CD4-positive, CD25-positive, alpha-beta regulatory T cell (primary cell): ENCODE measurements around the gene GRIK4. TPM values are rescaled to one million over a fixed set of nuclear protein-coding genes. Genes with fewer than 3 reads are reported as not detected.
"Not testable (repeated sequence)": the region's sequence is repeated elsewhere in the genome, so short reads cannot be mapped to it uniquely, and the experiment has no call there.

ENCODE experiments used
- ATAC-seq, 2 donors: fragments of 150-1000 bp; cut with Tn5 transposase; one replicate each; pipeline ENCODE4 v1.10.0; 2021; ENCODE audit warnings: low read depth in 2 of 2, moderate number of reproducible peaks in 2 of 2, moderate library complexity in 1 of 2
- DNase-seq, 3 donors: peaks; one replicate each; pipeline versions ENCODE4 v3.0.0 to v3.0.0-alpha.2; 2012 to 2022; ENCODE audit warnings: mixed read lengths in 1 of 3
- H3K27ac ChIP-seq: one replicate; pipeline ENCODE4 v1.7.0; 2013; ENCODE audit warnings: mild to moderate bottlenecking, low read length; ENCODE audit not compliant: insufficient read depth, poor library complexity, severe bottlenecking
- H3K27me3 ChIP-seq: one replicate; pipeline ENCODE4 v1.7.0; 2013; ENCODE audit warnings: low read length; ENCODE audit not compliant: control insufficient read depth, insufficient read depth
- H3K36me3 ChIP-seq: one replicate; pipeline ENCODE4 v1.7.0; 2013; ENCODE audit warnings: mild to moderate bottlenecking, low read length, moderate library complexity; ENCODE audit not compliant: control insufficient read depth, insufficient read depth
- H3K4me1 ChIP-seq: 2 replicates; pipeline ENCODE4 v1.7.0; 2013; ENCODE audit warnings: mild to moderate bottlenecking, low read length; ENCODE audit not compliant: insufficient read depth, control insufficient read depth, poor library complexity, severe bottlenecking
- H3K4me3 ChIP-seq: one replicate; pipeline ENCODE4 v1.7.0; 2013; ENCODE audit warnings: low read depth, mild to moderate bottlenecking, low read length, moderate library complexity
- H3K9me3 ChIP-seq, 2 experiments: 1 replicate in 1 of 2; 2 replicates in 1 of 2; pipeline ENCODE4 v1.7.0; 2013; ENCODE audit warnings: low read length in 2 of 2, mild to moderate bottlenecking in 1 of 2, moderate library complexity in 1 of 2; ENCODE audit not compliant: control insufficient read depth in 2 of 2
- H3K27ac Mint-ChIP-seq, 3 donors: one replicate each; pipeline ENCODE4 v1.8.0; 2020 to 2022; ENCODE audit warnings: mild to moderate bottlenecking in 3 of 3, mixed read lengths in 3 of 3, moderate library complexity in 2 of 3
- H3K27me3 Mint-ChIP-seq: one replicate; pipeline ENCODE4 v1.8.0; 2022; ENCODE audit warnings: mild to moderate bottlenecking, mixed read lengths
- H3K36me3 Mint-ChIP-seq: one replicate; pipeline ENCODE4 v1.8.0; 2020; ENCODE audit warnings: mixed read lengths
- H3K4me1 Mint-ChIP-seq, 4 donors: one replicate each; pipeline ENCODE4 v1.8.0; 2020 to 2022; ENCODE audit warnings: mixed read lengths in 4 of 4, mild to moderate bottlenecking in 1 of 4
- H3K4me3 Mint-ChIP-seq, 4 donors: one replicate each; pipeline ENCODE4 v1.8.0; 2020 to 2022; ENCODE audit warnings: mild to moderate bottlenecking in 4 of 4, mixed read lengths in 4 of 4, moderate library complexity in 3 of 4
- H3K9me3 Mint-ChIP-seq, 7 donors: one replicate each; pipeline ENCODE4 v1.8.0; 2020 to 2022; ENCODE audit warnings: mixed read lengths in 7 of 7, mild to moderate bottlenecking in 3 of 7, moderate library complexity in 2 of 7
- polyA plus RNA-seq, 4 donors: library from polyadenylated mRNA; unstranded; fragments of 300-500 nt; fragmentation: Illumina TruSeq; gene quantifications; one replicate each; pipeline ENCODE4 v1.2.3, GENCODE V29; 2021
- total RNA-seq: library from RNA; stranded (reverse); gene quantifications from one replicate; pipeline ENCODE4 v1.2.3, GENCODE V29; 2022

GRIK4 gene
- total and polyA plus RNA-seq, 5 donors from 2014 or later = not detected

DNA sequence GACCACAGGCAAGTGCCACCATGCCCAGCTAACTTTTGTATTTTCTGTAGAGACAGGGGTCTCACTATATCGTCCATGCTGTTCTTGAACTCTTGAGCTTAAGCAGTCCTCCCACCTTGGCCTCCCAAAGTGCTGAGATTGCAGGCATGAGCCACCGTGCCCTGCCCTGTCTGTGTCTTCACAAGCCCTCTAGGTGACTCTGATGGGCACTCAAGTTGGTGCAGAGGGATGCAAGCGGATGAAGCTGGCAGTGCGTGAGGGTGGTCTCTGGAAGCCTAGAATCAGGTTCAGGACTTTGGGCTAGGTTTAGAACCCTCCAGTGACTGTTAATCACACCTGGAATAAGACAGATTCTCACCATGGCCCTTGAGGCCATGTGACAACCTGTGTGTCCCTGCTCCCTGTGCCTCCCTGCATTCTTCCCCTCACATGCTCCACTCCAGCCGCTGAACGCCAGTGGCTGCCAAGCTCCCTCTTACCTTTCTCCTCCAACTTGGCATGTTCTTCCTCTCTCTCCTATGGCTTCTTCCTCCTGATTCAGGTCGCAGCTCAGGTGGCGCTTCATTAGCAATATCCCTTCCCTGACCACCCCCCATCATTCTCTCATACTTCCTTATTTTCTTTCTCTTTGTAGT is 270.1 kb downstream of the GRIK4 start:
- no peak overlapping the region for H3K27ac Mint-ChIP-seq
- no peaks in the 10 kb centered on the region for H3K27me3 ChIP-seq
- no peaks in the 10 kb centered on the region for H3K27me3 Mint-ChIP-seq
- H3K9me3 ChIP-seq = no peaks in the 10 kb centered on the region
- no peak overlapping the region for H3K4me3 ChIP-seq
- H3K27ac ChIP-seq = no peak overlapping the region
- no peaks in the 10 kb centered on the region for H3K36me3 Mint-ChIP-seq
- H3K4me3 Mint-ChIP-seq = no peak overlapping the region
- H3K4me1 Mint-ChIP-seq = no peaks in the 10 kb centered on the region
- DNase-seq = no peak
- no peak for ATAC-seq
- no peaks in the 10 kb centered on the region for H3K4me1 ChIP-seq
- H3K9me3 Mint-ChIP-seq = peaks cover 0 to 4% (median 0%) of the 10 kb centered on the region in 7 donors
- no peaks in the 10 kb centered on the region for H3K36me3 ChIP-seq

GRCh38 chr11:120784566-120785251 is 273.2 kb downstream of the GRIK4 start:
- Histone ChIP-seq H3K4me3 (no peak overlapping the region), H3K27me3 (no peaks in the 10 kb centered on the region), H3K36me3 (no peaks in the 10 kb centered on the region), H3K27ac (no peak overlapping the region), H3K4me1 (no peaks in the 10 kb centered on the region), H3K9me3 (no peaks in the 10 kb centered on the region)
- Mint-ChIP-seq H3K4me3 (no peak overlapping the region), H3K36me3 (no peaks in the 10 kb centered on the region), H3K27me3 (no peaks in the 10 kb centered on the region), H3K27ac (no peak overlapping the region), H3K4me1 (no peaks in the 10 kb centered on the region), H3K9me3 (peaks cover 0 to 2% (median 0%) of the 10 kb centered on the region in 7 donors)
- DNase-seq = no peak
- ATAC-seq = no peak

- Histone ChIP-seq H3K36me3 (no peaks in the 10 kb centered on the region), H3K4me1 (no peaks in the 10 kb centered on the region), H3K27me3 (no peaks in the 10 kb centered on the region), H3K27ac (no peak overlapping the region), H3K9me3 (no peaks in the 10 kb centered on the region), H3K4me3 (no peak overlapping the region)
- no peaks in the 10 kb centered on the region for H3K4me1 Mint-ChIP-seq
- DNase-seq = no peak
- H3K36me3 Mint-ChIP-seq = no peaks in the 10 kb centered on the region
- H3K4me3 Mint-ChIP-seq = no peak overlapping the region
- H3K27ac Mint-ChIP-seq = no peak overlapping the region
- H3K27me3 Mint-ChIP-seq = no peaks in the 10 kb centered on the region
- ATAC-seq = no peak
- no peaks in the 10 kb centered on the region for H3K9me3 Mint-ChIP-seq
These were observed 274.0 kb downstream of the GRIK4 start for GRCh38 chr11:120785576-120785975.

DNA sequence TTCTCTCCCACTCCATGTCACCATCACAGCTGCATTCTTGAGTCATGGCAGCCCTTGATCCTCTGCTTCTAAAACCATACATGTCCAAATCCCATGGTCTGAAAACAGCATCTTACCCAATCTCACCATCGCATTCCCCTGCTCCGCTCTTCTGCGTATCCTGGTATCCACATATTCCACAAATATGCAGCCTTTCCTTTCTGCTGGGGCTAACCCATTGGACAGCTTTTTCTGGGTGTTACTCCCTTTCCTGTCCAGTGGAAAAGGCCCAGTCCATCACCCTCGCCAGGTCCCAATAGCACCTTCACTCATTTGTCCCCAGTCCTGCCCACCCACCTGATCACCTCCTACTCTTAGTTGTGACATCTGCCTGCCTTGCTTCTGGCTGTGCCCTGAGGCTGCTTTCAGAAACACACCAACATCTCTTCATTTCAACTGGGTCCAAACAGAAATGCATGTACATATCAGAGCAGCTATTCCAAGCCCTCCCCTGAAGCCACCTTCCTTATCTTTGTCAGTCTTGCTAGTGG is 274.7 kb downstream of the GRIK4 start:
- H3K9me3 Mint-ChIP-seq = no peaks in the 10 kb centered on the region
- H3K4me3 Mint-ChIP-seq = no peak overlapping the region
- DNase-seq (no peak), ATAC-seq (no peak)
- no peaks in the 10 kb centered on the region for H3K27me3 Mint-ChIP-seq
- Histone ChIP-seq H3K4me1 (no peaks in the 10 kb centered on the region), H3K36me3 (no peaks in the 10 kb centered on the region), H3K9me3 (no peaks in the 10 kb centered on the region), H3K27ac (no peak overlapping the region), H3K4me3 (no peak overlapping the region), H3K27me3 (no peaks in the 10 kb centered on the region)
- H3K4me1 Mint-ChIP-seq = no peaks in the 10 kb centered on the region
- peak overlapping the region in 1 of 3 donors; percentile 21 for H3K27ac Mint-ChIP-seq
- no peaks in the 10 kb centered on the region for H3K36me3 Mint-ChIP-seq

DNA sequence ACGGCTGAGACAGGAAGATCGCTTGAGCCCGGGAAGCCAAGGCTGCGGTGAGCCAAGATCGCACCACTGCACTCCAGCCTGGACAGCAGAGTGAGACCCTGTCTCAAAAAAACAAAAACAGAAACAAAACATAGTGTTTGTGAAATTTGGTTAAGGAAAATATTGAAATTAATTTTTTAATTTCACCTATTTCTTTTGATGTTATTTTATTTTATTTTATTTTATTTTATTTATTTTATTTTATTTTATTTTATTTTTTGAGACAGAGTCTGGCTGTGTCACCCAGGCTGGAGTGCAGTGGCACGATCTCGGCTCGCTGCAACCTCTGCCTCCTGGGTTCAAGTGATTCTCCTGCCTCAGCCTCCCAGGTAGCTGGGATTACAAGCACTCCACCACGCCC is 275.7 kb downstream of the GRIK4 start:
- not testable (repeated sequence) for H3K4me1 Mint-ChIP-seq, H3K9me3 ChIP-seq, DNase-seq, H3K9me3 Mint-ChIP-seq, H3K36me3 Mint-ChIP-seq, H3K27me3 Mint-ChIP-seq, H3K4me3 ChIP-seq, H3K36me3 ChIP-seq, H3K27me3 ChIP-seq, ATAC-seq, H3K4me1 ChIP-seq, H3K27ac Mint-ChIP-seq, H3K4me3 Mint-ChIP-seq, H3K27ac ChIP-seq

GRCh38 chr11:120789391-120789790 is 277.8 kb downstream of the GRIK4 start:
- Mint-ChIP-seq H3K36me3 (no peaks in the 10 kb centered on the region), H3K27ac (no peak overlapping the region), H3K27me3 (no peaks in the 10 kb centered on the region), H3K4me1 (no peaks in the 10 kb centered on the region), H3K9me3 (no peaks in the 10 kb centered on the region), H3K4me3 (no peak overlapping the region)
- Histone ChIP-seq H3K27ac (no peak overlapping the region), H3K4me3 (no peak overlapping the region), H3K9me3 (no peaks in the 10 kb centered on the region), H3K27me3 (no peaks in the 10 kb centered on the region), H3K4me1 (no peaks in the 10 kb centered on the region), H3K36me3 (no peaks in the 10 kb centered on the region)
- no peak for ATAC-seq
- no peak for DNase-seq

GRCh38 chr11:120792306-120792705 is 280.8 kb downstream of the GRIK4 start:
- DNase-seq = no peak
- no peak overlapping the region for H3K27ac ChIP-seq
- H3K27me3 Mint-ChIP-seq = peaks cover 6% of the 10 kb centered on the region

GRCh38 chr11:120793150-120793549 is 281.6 kb downstream of the GRIK4 start:
- Histone ChIP-seq H3K27me3 (no peaks in the 10 kb centered on the region), H3K27ac (no peak overlapping the region), H3K4me1 (no peaks in the 10 kb centered on the region), H3K9me3 (no peaks in the 10 kb centered on the region), H3K36me3 (no peaks in the 10 kb centered on the region), H3K4me3 (no peak overlapping the region)
- H3K36me3 Mint-ChIP-seq = no peaks in the 10 kb centered on the region
- H3K4me3 Mint-ChIP-seq = no peak overlapping the region
- peaks cover 0 to 4% (median 0%) of the 10 kb centered on the region in 7 donors for H3K9me3 Mint-ChIP-seq
- H3K4me1 Mint-ChIP-seq = no peaks in the 10 kb centered on the region
- peaks cover 6% of the 10 kb centered on the region for H3K27me3 Mint-ChIP-seq
- no peak for ATAC-seq
- no peak overlapping the region for H3K27ac Mint-ChIP-seq
- no peak for DNase-seq

More at GRCh38 chr11:120792306-120792705, 280.8 kb downstream of the GRIK4 start:
- H3K4me3 ChIP-seq = no peak overlapping the region
- Mint-ChIP-seq H3K27ac (no peak overlapping the region), H3K4me3 (no peak overlapping the region), H3K4me1 (no peaks in the 10 kb centered on the region), H3K9me3 (peaks cover 0 to 4% (median 0%) of the 10 kb centered on the region in 7 donors), H3K36me3 (no peaks in the 10 kb centered on the region)
- H3K36me3 ChIP-seq = no peaks in the 10 kb centered on the region
- ATAC-seq = no peak
- no peaks in the 10 kb centered on the region for H3K9me3 ChIP-seq
- H3K4me1 ChIP-seq = no peaks in the 10 kb centered on the region
- H3K27me3 ChIP-seq = no peaks in the 10 kb centered on the region
